NCI-H2227 (cell line): ENCODE measurements around the gene CSTPP1.
A peak's percentile ranks its signal among the peaks of the same experiment; 100 is the strongest.
"Not testable (repeated sequence)": the region's sequence is repeated elsewhere in the genome, so short reads cannot be mapped to it uniquely, and the experiment has no call there.

ENCODE experiments used
- DNase-seq: peaks from one replicate; lab custom pipeline; 2025; ENCODE audit not compliant: unreplicated experiment; lab: John Stamatoyannopoulos, UW

Gene CSTPP1

DNA sequence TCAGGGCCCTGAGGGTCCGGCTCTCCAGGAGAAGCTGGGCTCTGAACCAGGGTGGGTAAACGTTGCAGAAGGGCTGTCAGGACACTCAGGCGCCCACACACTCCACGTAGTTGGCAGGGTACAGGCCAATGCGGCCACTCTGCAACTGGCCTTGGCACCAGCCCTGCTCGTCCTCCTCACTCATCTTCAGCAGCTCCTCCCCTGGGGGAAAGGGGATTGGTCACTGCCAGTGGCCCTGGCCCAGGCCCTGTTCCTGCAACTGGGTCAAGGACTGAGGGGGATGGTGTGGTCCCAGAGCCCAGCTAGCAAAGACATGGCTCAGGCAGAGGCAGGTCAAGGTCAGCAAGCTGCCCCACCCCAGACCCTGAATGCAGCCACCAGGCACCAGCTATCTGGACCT, 241.3 kb downstream of the CSTPP1 start:
- DNase-seq = no peak

DNA sequence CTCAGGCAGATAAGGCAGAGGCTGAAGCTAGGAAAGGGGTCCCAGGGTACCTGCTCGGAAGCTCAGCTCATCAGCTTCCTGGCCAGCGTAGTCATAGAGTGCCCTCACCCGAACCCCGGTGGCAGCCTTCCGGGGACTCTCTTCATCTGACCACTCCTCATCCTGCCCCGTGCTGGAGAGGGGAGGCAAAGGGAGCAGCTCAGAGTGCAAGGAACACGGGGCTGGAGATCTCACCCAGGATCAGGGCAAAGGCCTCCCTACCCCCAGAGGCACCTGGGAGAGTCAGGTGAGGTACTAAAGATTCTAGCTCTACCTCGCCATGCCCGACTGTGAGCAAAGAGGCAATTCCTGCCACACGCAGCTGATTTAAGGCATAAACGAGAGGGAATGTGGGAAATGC, 241.8 kb downstream of the CSTPP1 start:
- no peak for DNase-seq

DNA sequence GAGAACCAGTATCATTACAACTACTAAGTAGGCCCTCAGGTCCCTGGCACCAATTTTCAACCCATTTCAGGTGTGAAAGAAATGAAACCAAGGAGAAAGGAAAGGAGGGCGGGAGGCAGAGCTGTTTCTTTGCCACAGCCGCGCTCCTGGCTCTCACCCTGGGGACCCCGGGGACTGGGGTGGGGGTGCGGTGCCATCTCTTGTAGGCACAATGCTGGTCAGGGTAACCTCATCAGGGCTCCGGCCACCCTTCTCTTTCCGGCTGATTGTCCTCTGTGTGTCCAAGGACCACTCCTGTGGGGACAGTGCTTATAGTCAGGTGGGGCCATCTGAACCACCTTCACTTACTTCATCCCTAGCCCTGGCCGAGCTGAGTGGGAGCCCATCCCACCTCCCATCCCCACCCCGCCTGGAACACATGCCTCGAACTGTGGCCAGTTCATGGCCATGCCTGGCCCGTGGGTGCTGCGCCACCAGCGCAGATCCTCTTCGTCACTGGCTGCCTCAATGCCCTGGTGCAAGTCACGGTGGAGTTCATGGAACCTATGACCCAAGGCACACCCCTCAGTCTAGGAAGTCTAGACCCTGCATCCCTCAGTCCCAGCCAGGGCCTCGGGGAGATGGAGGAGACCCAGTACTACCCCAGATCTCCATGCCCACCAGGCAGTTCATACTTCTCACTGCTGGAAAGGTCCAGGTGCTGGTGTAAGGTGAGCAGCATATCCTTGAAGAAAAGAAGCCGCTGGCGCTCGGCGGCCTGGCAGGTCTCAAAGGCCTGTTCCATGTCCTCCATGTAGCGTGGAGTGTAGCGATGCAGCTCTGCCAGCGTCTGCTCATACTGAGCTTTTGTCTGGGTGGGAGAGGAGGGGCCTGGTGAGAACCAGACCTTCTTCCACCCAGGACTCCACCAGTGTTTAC, 242.4 kb downstream of the CSTPP1 start:
- DNase-seq = no peak

DNA sequence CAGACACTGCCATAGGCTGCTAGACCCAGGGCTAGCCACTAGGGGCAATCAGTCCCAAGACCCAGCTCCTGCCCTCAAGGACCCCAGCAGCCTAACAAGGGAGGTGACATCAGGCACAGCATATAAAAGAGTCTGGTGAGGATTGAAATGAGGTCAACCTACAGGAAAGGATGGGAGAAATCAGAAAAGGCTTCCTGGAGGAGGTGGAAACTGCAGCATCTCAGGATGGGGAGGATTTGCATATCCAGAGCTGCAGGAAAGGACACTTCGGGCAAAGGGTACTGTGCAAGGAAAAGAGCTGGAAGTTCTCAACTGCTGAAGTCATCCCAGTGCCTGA, 243.1 kb downstream of the CSTPP1 start:
- DNase-seq = peak; percentile 32

DNA sequence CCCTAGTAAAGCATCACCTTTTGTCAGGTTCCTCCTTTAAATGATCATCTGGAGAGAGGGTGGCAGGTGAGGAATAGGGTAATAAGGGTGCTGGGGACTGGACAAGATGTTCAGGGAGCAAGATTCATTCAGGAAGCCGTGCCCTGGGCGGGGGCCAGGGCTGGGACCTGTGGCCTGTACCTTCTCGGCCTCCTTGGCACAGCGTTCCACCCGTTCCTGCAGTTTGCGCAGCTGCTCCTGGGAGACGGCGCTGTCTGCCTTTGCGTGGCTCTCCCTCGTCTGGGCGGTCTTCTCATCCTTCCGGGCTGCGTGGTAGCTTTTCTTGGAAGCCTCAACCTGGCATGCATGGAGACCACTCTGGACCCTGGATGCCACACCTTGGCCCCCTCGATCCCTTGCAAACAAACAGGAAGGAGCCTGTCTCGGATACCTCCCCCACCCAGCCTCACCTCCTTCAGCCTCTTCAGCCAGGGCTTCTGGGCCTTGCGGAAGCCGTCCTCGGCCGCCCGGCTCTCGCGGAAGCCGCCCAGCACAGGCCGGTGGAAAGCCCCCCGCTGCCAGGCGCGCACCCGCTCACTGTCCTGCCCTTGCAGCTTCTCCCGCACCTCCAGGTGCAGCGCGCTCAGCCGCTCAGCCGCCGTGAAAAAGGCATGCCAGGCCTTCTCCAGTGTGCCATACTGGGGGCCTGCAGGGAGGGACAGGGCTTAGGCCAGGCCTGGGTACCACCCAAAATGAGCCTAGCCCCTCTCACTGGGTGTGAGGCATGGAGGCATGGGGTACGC, 243.6 kb downstream of the CSTPP1 start:
- DNase-seq = no peak

DNA sequence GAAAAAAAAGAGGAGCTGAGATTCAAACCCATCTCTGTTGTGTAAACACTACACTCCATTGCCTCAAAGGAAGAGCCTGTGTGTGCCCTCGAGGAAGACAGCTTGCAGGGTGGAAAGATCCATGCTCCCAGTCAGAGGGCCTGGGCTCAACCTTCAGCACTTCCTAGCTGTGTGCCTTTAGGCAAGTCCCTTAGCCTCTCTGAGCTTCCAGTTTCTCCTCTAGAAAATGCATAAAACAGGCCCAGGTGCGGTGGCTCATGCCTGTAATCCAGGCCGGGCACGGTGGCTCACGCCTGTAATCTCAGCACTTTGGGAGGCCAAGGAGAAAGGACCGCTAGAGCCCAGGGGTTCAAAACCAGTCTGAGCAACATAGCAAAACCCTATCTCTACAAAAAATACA, 244.7 kb downstream of the CSTPP1 start:
- no peak for DNase-seq

DNA sequence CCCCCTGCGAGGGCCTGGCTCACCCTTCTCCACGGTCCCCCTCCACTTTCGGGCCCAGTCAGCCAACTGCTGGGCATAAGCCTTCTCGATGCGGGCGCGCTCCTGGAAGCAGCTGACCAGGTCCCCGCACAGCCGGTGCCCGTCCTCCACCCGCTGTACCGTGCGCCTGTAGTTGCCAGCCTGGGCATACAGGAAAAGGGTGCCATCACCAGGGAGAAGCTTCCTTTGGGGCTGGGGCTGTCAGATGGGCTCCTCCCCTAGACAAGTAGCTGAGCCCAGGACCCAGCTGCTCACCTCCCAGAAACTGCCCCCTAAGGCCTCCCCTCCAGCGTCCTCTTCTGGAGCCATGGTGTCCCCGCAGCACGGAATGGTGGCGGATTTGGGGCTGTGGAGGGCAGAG, 245.8 kb downstream of the CSTPP1 start:
- no peak for DNase-seq

DNA sequence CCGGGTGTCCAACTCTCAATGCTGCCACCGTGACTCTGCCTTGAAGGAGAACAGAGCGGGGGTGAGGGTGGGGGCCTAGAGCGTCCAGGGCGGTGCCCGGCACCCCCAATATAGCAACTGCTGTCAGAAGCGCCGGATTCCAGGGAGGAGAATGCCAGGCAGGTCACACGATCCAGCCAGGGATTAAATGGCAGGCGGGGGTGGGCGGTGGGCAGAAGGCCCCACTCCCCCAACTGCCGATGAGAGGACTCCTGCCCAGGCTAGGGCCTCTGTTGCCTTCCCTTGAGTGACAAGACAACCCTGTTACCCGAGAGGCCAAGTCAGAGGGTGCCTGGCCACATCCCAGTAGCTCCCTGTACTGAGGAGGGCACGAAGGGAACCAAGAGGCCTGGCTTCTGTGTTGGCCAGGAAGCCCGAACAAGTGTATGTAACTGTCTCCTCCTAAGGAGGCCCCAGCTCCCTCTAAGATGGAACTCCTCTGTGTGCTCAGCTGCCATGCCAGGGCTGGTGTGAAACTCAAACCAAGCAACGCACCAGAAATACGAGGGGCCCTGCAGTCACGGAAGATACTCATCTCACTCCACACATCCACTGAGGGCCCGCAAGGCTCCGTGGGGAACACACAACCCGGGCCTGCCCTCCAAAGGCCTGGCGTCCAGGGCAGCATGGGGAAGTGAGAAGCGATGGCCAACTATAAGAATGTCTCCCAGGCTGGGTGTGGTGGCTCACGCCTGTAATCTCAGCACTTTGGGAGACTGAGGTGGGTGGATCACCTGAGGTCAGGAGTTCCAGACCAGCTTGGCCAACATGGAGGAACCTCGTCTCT, 246.7 kb downstream of the CSTPP1 start:
- no peak for DNase-seq

DNA sequence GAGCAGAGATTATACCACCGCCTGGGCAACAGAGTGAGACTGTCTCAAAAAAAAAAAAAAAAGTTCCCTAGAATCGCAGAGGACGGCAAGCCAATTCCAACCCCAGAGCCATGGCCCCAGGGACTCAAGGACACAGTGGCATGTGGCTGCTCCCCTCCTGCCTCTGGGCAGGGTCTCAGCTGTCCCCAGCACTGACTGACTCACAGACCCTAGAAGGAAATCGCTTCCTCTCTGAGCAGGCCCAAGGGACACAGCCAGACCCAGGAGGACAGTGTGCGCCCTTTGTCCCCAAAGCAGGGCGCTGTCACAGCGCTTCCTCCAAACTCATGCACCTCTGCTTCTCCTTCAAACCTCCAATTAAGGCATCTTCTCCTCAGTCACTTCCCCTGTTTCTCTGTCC, 247.4 kb downstream of the CSTPP1 start:
- DNase-seq = no peak

DNA sequence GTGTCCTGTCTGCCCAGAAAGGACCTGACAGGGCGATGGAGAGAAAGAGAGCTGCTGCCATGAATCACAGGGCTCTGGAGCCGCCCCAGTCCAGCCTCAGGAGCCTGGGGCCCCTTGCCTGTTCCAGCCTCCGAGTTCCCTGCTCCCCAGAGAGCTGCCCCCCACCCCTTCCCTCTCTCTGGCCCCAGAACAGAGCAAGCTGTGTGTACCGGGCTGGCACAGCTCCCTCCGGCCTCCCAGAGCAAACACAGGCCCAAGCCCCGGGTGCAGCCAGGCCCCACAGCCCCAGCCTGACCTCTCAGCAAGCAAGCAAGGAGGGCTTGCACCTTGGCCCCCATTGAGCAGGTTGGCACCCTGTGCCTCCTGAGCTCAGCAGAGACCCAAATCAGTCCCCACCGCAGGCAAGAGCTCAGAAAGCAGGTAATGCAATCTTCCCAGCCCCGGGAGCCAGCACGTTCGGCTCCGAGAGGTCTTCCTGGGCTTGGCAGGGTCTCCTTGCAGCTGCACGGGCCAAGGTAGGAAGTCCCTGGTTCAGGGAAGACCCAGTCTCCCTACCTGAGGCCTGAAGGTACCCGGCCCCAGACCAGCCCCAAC, 248.2 kb downstream of the CSTPP1 start:
- no peak for DNase-seq

DNA sequence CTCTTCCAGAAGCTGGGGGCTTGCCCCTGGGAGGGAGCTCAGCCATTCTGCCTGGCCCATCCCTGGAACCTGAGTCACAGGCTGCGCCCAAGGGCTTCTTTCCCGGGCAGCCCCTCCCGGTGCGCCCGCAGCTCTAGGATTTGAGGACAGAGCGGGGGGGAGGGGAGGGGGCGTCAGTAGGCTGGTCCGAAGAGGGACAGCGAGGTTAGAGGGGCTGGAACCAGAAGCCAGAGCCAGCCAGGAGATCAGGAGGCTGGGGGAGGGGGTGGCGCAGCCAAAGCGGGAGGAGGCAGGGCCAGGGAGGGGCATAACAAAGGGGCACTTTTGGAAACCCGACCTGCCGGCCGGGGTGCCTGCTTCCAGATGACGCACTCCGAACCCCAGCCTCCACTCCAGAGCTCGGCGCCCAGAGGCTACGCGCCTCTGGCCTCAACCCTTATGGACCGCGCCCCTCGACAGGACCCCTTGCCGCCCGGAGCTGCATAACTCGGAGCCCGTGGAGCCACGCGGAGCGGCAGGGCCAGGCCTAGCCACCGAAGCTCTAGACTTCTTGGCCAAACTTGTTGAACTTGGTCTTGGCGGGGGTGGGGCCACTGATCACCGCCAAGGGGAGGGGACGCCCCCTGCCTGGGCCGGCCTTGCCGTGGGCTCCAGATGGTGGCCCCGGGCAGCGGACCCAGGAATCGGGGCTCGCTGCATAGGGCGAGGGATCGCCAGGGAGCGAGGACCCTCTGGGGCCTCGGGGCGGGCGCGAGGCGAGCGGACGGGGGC, 248.9 kb downstream of the CSTPP1 start:
- no peak for DNase-seq

DNA sequence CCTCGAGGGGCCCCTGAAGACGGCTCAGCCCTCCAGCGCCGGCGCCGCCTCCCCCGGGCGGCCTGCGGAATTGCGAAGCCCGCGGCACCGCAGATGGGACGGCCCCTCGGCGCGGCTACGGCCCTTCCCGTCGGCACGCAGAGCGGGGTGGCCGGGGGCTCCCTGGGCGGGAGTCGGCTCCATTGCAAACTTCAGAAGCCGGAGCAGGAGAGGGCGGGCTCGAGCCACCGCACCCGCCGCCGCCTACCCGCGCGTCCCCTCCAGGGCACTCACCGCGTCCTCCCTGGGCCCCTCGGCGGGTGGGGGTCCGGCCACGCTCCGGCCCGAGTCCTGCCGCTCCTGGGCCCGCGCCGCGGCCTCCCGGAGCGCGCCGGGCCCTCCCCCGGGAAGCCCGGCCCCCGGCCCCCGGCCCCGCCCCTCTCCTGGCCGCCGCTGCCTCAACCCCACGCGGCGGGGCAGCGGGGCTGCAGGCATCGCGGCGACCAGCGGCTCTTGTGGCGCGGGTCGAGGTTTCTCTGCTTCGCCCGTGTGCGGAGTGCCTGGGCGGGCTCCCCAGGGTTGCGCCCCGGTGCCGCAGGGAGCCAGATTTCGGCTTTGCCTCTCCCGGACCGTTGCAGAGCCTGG, 249.6 kb downstream of the CSTPP1 start, which contains the start of gene PACSIN3:
TSS of gene PACSIN3 (minus strand) at position 359 of the 624 bp plus-strand sequence. CDS start 3,707 bp downstream, outside the sequence.
- peak; percentile 57 for DNase-seq

DNA sequence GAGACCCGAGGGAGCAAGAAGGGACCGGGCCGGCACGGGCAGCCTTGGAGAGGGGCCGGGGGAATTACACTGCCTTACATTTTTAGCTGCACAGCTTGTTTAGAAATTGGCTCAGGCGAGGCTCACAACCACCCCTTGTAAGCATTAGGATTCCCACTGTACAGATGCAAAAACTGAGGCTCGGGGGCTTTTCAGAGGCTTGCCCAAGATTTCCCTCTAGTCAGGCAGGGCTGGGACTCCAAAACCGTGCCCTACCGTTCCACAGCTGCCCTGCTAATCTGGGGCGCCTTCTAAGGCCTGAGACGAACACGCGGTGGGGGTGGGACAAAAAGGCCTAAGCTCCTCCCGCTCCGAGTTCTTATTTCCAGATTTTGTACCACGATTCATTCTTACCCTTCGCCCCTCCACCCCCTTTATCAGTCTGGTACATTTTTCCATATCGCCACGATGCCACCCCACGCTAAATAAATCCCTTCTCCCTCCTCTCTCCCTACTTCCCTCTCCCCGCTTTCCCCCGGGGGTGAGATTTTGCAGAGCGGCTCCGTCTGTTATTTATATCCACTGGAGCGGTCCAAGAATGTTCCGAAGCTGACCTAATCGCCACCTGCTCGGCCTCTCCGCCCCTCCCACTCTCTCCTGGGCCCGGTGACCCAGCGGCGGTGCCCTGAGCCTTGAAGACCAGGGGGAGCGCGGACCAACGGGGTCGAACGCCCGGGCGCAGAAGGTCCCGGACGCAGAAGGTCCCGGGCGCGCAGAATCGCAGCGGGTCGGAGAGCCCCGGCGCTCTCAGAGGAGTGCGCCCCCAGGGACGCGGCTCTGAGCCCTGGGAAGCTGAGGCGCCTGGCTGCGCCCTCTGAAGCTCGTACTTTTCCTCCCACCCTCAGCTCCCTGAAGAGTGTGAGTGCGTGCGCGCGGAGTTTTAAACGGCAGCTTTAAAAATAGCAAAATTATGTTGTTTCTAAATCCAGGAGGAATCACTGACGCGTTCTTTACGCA, 250.4 kb downstream of the CSTPP1 start:
- DNase-seq = peak; percentile 39

DNA sequence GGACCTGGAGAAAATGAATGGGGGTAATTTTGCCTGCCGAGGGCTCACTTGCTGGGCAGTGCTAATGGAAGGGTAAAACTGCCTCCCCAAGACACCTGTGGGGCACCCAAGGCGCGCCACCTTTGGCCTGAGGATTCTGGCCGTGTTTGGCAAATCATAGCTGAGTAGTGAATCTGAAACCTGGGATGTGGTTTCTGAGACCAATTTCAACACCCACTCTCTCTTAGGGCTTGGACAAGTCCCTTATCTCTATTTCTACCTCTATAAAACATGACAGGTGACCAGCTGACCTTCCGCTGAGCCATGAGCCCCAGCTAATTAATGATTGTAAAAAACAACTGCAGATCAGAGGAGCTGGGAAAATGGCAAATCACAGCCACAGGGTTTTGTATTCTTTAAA, 251.2 kb downstream of the CSTPP1 start:
- no peak for DNase-seq

DNA sequence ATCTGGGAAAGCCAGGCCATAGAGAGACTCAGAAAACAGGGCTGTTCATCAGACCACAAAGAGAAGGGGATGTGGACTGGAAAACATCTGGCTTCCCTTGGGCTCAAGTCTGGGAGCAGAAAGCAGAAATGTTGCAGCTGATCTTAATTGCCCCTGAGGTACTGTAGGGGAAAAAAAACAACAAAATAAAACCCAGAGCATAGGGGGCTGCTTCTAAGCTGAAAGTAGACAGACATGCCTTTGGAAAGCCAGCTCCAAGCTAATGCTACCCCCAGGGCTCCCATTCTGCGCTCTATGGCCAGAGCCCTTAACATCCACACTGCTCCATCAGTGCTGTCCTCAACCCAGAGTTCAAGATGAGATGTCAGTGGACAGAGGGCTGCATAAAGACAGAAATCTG, 251.7 kb downstream of the CSTPP1 start:
- DNase-seq = no peak

DNA sequence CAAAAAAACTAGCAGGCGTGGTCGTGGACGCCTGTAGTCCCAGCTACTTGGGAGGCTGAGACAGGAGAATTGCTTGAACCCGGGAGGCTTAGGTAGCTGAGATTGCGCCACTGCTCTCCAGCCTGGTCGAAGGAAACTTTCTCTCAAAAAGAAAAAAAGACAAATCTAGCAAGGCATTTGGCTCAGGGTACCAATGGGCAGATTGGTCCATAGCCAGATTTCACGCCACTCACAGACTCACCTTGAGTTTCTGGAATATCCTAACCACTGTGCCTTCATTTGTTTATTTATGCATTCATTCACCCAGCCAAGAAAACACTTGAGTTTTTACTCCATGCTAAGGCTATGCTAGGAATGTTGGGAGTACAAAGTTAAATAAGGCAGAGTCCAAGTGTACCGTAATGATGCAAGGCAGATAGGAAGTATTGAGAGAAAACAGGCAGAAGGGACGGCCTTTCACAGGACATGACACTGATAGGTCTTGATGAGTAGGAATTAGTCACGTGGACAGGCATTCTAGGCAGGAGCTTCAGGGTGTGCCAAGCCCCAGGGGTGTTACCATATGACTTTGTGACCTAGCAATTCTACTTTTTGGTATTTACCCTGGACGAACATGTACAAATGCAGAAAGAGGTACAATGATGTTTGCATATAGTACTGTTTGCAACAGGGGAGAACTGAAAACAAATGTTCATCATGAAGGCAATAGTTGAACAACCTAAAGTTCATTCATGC, 252.7 kb downstream of the CSTPP1 start:
- no peak for DNase-seq

DNA sequence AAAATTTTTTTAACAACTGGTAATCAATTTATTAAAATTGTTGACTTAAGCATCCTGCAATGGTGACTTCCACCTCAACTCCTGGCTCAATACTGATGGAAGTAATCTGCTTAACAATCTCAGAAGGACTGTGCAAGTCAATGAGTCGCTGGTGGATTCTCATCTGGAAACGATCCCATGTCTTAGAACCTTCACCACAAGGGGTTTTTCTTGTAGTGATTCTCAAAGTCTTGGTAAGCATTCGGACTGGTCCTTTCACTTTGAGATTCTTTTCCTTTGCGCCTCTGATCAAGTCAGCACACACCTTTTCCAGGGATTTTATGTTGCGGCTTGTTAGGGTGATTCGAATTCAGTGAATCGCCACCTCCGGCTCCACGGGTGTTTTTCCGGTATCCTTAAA, 254.6 kb downstream of the CSTPP1 start:
- DNase-seq = not testable (repeated sequence)

DNA sequence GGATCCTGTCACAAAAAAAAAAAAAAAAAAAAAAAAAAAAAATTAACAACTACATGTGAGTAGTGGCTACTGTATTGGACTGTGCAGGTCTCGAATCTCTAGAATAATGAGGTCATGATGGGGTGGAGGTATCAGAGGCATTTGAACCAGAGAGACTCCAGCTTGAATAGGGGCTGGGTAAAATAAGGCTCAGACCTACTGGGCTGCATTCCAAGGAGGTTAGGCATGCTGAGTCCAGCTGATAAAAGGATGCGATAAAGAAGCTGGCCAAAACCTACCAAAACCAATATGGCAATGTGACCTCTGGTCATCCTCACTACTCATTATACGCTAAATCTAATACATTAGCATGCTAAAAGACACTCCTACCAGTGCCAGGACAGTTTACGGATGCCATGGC, 255.6 kb downstream of the CSTPP1 start:
- DNase-seq = no peak
